Liver (tissue), 9 donors: ENCODE measurements around the gene HDAC10. TPM values are rescaled to one million over a fixed set of nuclear protein-coding genes. Genes with fewer than 3 reads are reported as not detected.

Source experiments
- DNase-seq: peaks from one replicate; pipeline ENCODE4 v3.0.0-alpha.2; 2017; ENCODE audit warnings: low spot score
- H3K27ac ChIP-seq, 2 donors: one replicate each; pipeline ENCODE4 v1.7.0; 2013; ENCODE audit warnings: inconsistent platforms in 2 of 2, low read length in 2 of 2, control low read depth in 1 of 2, low read depth in 1 of 2, mild to moderate bottlenecking in 1 of 2
- H3K27me3 ChIP-seq, 4 donors: one replicate each; pipeline versions ENCODE4 v1.6.1 to v1.7.0; 2013; ENCODE audit warnings: low read length in 3 of 4, inconsistent platforms in 1 of 4, mild to moderate bottlenecking in 1 of 4, moderate library complexity in 1 of 4; ENCODE audit not compliant: control insufficient read depth in 4 of 4, insufficient read depth in 4 of 4
- H3K36me3 ChIP-seq, 4 donors: one replicate each; pipeline versions ENCODE4 v1.6.1 to v1.7.0; 2013; ENCODE audit warnings: low read length in 3 of 4, mild to moderate bottlenecking in 3 of 4, low read depth in 1 of 4, moderate library complexity in 1 of 4; ENCODE audit not compliant: control insufficient read depth in 4 of 4, insufficient read depth in 3 of 4
- H3K4me1 ChIP-seq, 4 donors: one replicate each; pipeline versions ENCODE4 v1.6.1 to v1.7.0; 2013; ENCODE audit warnings: low read length in 3 of 4, mild to moderate bottlenecking in 3 of 4, moderate library complexity in 1 of 4; ENCODE audit not compliant: control insufficient read depth in 4 of 4, insufficient read depth in 4 of 4
- H3K4me3 ChIP-seq, 3 donors: one replicate each; pipeline versions ENCODE4 v1.6.1 to v1.7.0; 2013; ENCODE audit warnings: low read length in 3 of 3, control low read depth in 1 of 3, low read depth in 1 of 3, mild to moderate bottlenecking in 1 of 3
- H3K9ac ChIP-seq, 2 donors: one replicate each; pipeline ENCODE4 v1.7.0; 2013; ENCODE audit warnings: low read length in 2 of 2, mild to moderate bottlenecking in 2 of 2, moderate library complexity in 2 of 2, control low read depth in 1 of 2, low read depth in 1 of 2
- H3K9me3 ChIP-seq, 4 donors: one replicate each; pipeline versions ENCODE4 v1.6.1 to v1.7.0; 2013; ENCODE audit warnings: low read length in 3 of 4; ENCODE audit not compliant: control insufficient read depth in 4 of 4
- EGR1 ChIP-seq, 2 donors: IDR thresholded peaks; 2 replicates each; pipeline ENCODE4 v1.6.1; 2016 to 2018; ENCODE audit warnings: antibody characterized with exemption in 2 of 2, low read depth in 2 of 2
- FOXA1 ChIP-seq: IDR thresholded peaks from 2 replicates; pipeline ENCODE4 v1.6.1; 2016; ENCODE audit warnings: antibody characterized with exemption
- GABPA ChIP-seq, 2 donors: IDR thresholded peaks in 1 of 2; conservative IDR thresholded peaks in 1 of 2; 2 replicates each; pipeline ENCODE4 v1.6.1; 2016; ENCODE audit warnings: antibody characterized with exemption in 2 of 2, mild to moderate bottlenecking in 1 of 2, moderate library complexity in 1 of 2
- HNF4A ChIP-seq, 2 donors: conservative IDR thresholded peaks; 2 replicates each; pipeline ENCODE4 v1.6.1; 2016; ENCODE audit warnings: antibody characterized with exemption in 2 of 2, mild to moderate bottlenecking in 2 of 2
- HNF4G ChIP-seq: IDR thresholded peaks from 2 replicates; pipeline ENCODE4 v1.6.1; 2016; ENCODE audit warnings: antibody characterized with exemption
- JUND ChIP-seq, 2 donors: IDR thresholded peaks; 2 replicates each; pipeline ENCODE4 v1.6.1; 2016; ENCODE audit warnings: antibody characterized with exemption in 2 of 2
- NR2F2 ChIP-seq: IDR thresholded peaks from 2 replicates; pipeline ENCODE4 v1.6.1; 2016; ENCODE audit warnings: antibody characterized with exemption
- RAD21 ChIP-seq, 2 donors: IDR thresholded peaks; 2 replicates each; pipeline ENCODE4 v1.6.1; 2016; ENCODE audit warnings: antibody characterized with exemption in 2 of 2, mild to moderate bottlenecking in 2 of 2
- RXRA ChIP-seq, 2 donors: IDR thresholded peaks; 2 replicates each; pipeline ENCODE4 v1.6.1; 2017 to 2018; ENCODE audit warnings: antibody characterized with exemption in 2 of 2, mild to moderate bottlenecking in 1 of 2
- SP1 ChIP-seq: IDR thresholded peaks from 2 replicates; pipeline ENCODE4 v1.6.1; 2018; ENCODE audit warnings: antibody characterized with exemption, mild to moderate bottlenecking
- TAF1 ChIP-seq: conservative IDR thresholded peaks from 2 replicates; pipeline ENCODE4 v1.6.1; 2016; ENCODE audit warnings: antibody characterized with exemption, mild to moderate bottlenecking
- YY1 ChIP-seq: IDR thresholded peaks from 2 replicates; pipeline ENCODE4 v1.6.1; 2016; ENCODE audit warnings: antibody characterized with exemption, mild to moderate bottlenecking
- WGBS: extraction: QIAGEN DNeasy Blood & Tissue Kit; methylation state at CpG from one replicate; pipeline ENCODE4 v1.1.7; 2013; 5-methylcytosine and 5-hydroxymethylcytosine counted together
- polyA plus RNA-seq, 2 donors: library from polyadenylated mRNA; stranded (reverse) in 1 of 2; unstranded in 1 of 2; fragments of 200-250 nt in 1 of 2; fragments of >200 nt in 1 of 2; fragmentation: Nextera tagmentation in 1 of 2; extraction: Ambion mirVana in 1 of 2; gene quantifications; one replicate each; pipeline versions ENCODE4 v1.2.1 to v1.2.3, GENCODE V29; 2013 to 2015
- total RNA-seq, 2 donors: library from RNA; depleted of rRNA; stranded (reverse); fragments of >200 nt; gene quantifications; one replicate each; pipeline ENCODE4 v1.2.3, GENCODE V29; 2014
- TF ChIP-seq, protein P1 (sequence below): fragments of 150-350 bp; IDR thresholded peaks from 2 replicates; pipeline ENCODE4 v1.5.1; 2017; ENCODE audit warnings: improper control_type of control experiment, low read depth, low read length; ENCODE audit not compliant: missing input control
- TF ChIP-seq, protein P2 (sequence below): IDR thresholded peaks from 2 replicates; pipeline ENCODE4 v1.6.1; 2016; ENCODE audit warnings: antibody characterized with exemption
- TF ChIP-seq, protein P3 (sequence below): IDR thresholded peaks from 2 replicates; pipeline ENCODE4 v1.6.1; 2016; ENCODE audit warnings: antibody characterized with exemption
- TF ChIP-seq, protein P4 (sequence below): IDR thresholded peaks from 2 replicates; pipeline ENCODE4 v1.6.1; 2016; ENCODE audit warnings: antibody characterized with exemption, mild to moderate bottlenecking
- TF ChIP-seq, protein P5 (sequence below): IDR thresholded peaks from 2 replicates; pipeline ENCODE4 v1.6.1; 2016; ENCODE audit warnings: antibody characterized with exemption
- donor health status: healthy.
- donor health status: healthy.
- donor health status: healthy.
- donor health status: healthy.
- donor health status: healthy.

HDAC10 gene
- total and polyA plus RNA-seq, 4 donors = 6.2 to 18.2 (median 13.6) TPM

DNA sequence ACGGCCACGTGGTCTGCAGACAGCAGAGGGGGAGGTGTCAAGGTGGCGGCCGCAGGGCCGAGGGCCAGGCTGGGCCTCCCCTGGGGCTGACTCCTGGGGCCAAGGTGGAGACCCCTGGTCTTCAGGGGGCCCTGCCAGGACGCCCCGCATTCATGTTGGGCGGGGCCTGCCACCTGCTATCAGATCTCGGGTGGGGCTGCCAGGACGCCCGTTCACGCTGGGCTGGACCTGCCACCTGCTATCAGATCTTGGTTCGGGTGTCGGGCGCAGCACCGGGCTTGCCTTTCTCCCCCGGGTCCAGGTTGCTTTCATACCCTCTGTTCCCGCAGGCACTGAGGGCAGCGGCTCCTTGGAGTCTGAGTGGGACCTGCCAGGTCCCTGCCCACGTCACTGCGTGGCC, 35.2 kb upstream of the HDAC10 start (continued):
- TF ChIP-seq, protein P1, sequence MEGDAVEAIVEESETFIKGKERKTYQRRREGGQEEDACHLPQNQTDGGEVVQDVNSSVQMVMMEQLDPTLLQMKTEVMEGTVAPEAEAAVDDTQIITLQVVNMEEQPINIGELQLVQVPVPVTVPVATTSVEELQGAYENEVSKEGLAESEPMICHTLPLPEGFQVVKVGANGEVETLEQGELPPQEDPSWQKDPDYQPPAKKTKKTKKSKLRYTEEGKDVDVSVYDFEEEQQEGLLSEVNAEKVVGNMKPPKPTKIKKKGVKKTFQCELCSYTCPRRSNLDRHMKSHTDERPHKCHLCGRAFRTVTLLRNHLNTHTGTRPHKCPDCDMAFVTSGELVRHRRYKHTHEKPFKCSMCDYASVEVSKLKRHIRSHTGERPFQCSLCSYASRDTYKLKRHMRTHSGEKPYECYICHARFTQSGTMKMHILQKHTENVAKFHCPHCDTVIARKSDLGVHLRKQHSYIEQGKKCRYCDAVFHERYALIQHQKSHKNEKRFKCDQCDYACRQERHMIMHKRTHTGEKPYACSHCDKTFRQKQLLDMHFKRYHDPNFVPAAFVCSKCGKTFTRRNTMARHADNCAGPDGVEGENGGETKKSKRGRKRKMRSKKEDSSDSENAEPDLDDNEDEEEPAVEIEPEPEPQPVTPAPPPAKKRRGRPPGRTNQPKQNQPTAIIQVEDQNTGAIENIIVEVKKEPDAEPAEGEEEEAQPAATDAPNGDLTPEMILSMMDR = no peak

DNA sequence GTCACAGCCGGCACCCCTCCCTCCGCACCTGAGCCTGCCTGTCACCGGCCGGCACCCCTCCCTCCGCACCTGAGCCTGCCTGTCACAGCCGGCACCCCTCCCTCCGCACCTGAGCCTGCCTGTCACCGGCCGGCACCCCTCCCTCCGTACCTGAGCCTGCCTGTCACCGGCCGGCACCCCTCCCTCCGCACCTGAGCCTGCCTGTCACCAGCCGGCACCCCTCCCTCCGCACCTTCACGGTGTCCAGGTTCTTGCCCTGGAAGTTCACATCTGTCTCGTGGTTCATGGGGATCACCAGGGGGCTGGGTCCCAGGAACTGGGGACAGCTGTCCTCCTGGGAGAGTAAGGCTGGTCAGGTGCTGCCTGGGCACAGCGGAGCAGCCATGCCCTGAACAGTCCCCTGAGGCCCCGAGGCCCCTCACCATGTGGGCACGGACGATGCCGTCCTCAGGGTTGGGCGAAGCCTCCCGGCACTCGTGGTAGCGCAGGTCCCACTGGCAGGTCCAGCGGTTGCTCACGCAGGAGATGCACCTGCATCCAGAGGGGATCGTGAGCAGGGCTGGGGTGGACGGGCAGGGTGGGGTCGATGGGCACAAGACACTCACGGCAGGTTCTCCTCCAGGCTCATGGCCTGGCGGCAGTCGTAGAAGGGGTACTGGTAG, 34.6 kb upstream of the HDAC10 start:
- no peaks in the 10 kb centered on the region for H3K4me1 ChIP-seq
- H3K4me3 ChIP-seq = no peak overlapping the region
- H3K27me3 ChIP-seq = no peaks in the 10 kb centered on the region
- H3K9ac ChIP-seq = no peak overlapping the region
- H3K9me3 ChIP-seq = no peaks in the 10 kb centered on the region
- DNase-seq = no peak
- no peak overlapping the region for H3K27ac ChIP-seq
- TF ChIP-seq RXRA (IDR thresholded peaks at IDR 0.05) = no peak
- 94% methylated on average over 30 of the region's 34 CpGs for WGBS
- H3K36me3 ChIP-seq = peaks cover 14 to 80% (median 37%) of the 10 kb centered on the region in 4 donors

DNA sequence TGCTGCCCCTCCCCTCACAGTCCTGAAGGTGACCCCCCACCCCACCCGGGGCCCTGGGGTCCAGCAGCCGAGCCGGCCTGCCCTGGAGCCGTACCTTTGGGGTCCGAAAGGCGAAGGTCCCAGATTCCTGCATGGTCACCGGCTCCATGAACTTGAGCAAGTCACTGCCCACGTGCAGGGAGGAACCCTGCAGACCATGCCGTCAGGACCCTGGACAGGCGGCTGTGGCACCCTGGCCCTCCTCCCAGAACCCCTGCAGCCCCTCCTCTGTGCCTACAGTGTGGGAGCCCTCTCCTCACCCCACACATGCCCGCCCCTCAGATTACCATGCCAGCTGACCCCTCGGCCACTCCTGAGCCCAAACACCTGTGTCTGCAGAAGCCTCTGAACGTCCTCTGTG, 33.4 kb upstream of the HDAC10 start:
- H3K4me1 ChIP-seq = no peaks in the 10 kb centered on the region
- H3K9ac ChIP-seq = no peak overlapping the region
- TF ChIP-seq HNF4A (conservative IDR thresholded peaks at IDR 0.05) (no peak), EGR1 (IDR thresholded peaks at IDR 0.05; ENCODE audit: low read depth in 2 of 2) (no peak), RXRA (IDR thresholded peaks at IDR 0.05) (no peak), JUND (IDR thresholded peaks at IDR 0.05) (no peak), RAD21 (IDR thresholded peaks at IDR 0.05) (no peak), HNF4G (no peak), NR2F2 (no peak), TAF1 (no peak), YY1 (no peak), SP1 (no peak), FOXA1 (no peak), GABPA (IDR thresholded peaks at IDR 0.05 in 1 of 2, conservative IDR thresholded peaks at IDR 0.05 in 1 of 2) (no peak)
- TF ChIP-seq, protein P2, sequence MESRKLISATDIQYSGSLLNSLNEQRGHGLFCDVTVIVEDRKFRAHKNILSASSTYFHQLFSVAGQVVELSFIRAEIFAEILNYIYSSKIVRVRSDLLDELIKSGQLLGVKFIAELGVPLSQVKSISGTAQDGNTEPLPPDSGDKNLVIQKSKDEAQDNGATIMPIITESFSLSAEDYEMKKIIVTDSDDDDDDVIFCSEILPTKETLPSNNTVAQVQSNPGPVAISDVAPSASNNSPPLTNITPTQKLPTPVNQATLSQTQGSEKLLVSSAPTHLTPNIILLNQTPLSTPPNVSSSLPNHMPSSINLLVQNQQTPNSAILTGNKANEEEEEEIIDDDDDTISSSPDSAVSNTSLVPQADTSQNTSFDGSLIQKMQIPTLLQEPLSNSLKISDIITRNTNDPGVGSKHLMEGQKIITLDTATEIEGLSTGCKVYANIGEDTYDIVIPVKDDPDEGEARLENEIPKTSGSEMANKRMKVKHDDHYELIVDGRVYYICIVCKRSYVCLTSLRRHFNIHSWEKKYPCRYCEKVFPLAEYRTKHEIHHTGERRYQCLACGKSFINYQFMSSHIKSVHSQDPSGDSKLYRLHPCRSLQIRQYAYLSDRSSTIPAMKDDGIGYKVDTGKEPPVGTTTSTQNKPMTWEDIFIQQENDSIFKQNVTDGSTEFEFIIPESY = no peak
- TF ChIP-seq, protein P3, sequence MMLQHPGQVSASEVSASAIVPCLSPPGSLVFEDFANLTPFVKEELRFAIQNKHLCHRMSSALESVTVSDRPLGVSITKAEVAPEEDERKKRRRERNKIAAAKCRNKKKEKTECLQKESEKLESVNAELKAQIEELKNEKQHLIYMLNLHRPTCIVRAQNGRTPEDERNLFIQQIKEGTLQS = no peak
- TF ChIP-seq, protein P4, sequence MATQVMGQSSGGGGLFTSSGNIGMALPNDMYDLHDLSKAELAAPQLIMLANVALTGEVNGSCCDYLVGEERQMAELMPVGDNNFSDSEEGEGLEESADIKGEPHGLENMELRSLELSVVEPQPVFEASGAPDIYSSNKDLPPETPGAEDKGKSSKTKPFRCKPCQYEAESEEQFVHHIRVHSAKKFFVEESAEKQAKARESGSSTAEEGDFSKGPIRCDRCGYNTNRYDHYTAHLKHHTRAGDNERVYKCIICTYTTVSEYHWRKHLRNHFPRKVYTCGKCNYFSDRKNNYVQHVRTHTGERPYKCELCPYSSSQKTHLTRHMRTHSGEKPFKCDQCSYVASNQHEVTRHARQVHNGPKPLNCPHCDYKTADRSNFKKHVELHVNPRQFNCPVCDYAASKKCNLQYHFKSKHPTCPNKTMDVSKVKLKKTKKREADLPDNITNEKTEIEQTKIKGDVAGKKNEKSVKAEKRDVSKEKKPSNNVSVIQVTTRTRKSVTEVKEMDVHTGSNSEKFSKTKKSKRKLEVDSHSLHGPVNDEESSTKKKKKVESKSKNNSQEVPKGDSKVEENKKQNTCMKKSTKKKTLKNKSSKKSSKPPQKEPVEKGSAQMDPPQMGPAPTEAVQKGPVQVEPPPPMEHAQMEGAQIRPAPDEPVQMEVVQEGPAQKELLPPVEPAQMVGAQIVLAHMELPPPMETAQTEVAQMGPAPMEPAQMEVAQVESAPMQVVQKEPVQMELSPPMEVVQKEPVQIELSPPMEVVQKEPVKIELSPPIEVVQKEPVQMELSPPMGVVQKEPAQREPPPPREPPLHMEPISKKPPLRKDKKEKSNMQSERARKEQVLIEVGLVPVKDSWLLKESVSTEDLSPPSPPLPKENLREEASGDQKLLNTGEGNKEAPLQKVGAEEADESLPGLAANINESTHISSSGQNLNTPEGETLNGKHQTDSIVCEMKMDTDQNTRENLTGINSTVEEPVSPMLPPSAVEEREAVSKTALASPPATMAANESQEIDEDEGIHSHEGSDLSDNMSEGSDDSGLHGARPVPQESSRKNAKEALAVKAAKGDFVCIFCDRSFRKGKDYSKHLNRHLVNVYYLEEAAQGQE = no peak
- TF ChIP-seq, protein P1 = no peak
- TF ChIP-seq, protein P5, sequence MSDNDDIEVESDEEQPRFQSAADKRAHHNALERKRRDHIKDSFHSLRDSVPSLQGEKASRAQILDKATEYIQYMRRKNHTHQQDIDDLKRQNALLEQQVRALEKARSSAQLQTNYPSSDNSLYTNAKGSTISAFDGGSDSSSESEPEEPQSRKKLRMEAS = no peak
- H3K27me3 ChIP-seq = no peaks in the 10 kb centered on the region
- peaks cover 16 to 83% (median 39%) of the 10 kb centered on the region in 4 donors for H3K36me3 ChIP-seq
- no peak overlapping the region for H3K27ac ChIP-seq
- H3K9me3 ChIP-seq = no peaks in the 10 kb centered on the region
- 93% methylated on average over 13 of the region's 13 CpGs for WGBS
- no peak for DNase-seq
- no peak overlapping the region for H3K4me3 ChIP-seq
